NT2/D1 (cell line): ENCODE measurements around the gene USP12.
"Not testable (repeated sequence)": the region's sequence is repeated elsewhere in the genome, so short reads cannot be mapped to it uniquely, and the experiment has no call there.

Experiments used
- DNase-seq: peaks from one replicate; pipeline ENCODE4 v3.0.0-alpha.2; 2011; ENCODE audit warnings: low read depth, low spot score
- H3K27me3 ChIP-seq: 2 replicates; pipeline ENCODE4 v1.6.0; 2011; ENCODE audit warnings: mild to moderate bottlenecking; ENCODE audit not compliant: insufficient read length, insufficient read depth
- H3K36me3 ChIP-seq: 2 replicates; pipeline ENCODE4 v1.6.1; 2011; ENCODE audit warnings: mild to moderate bottlenecking, low read length, mixed read lengths; ENCODE audit not compliant: insufficient read depth, insufficient read length
- H3K4me1 ChIP-seq: 2 replicates; pipeline ENCODE4 v1.5.1; 2011; ENCODE audit not compliant: insufficient read depth, insufficient read length
- H3K4me3 ChIP-seq: 2 replicates; pipeline ENCODE4 v1.5.1; 2011; ENCODE audit warnings: low read depth; ENCODE audit not compliant: insufficient read length
- H3K9ac ChIP-seq: 2 replicates; pipeline ENCODE4 v1.6.0; 2011; ENCODE audit warnings: low read depth; ENCODE audit not compliant: insufficient read length
- H3K9me3 ChIP-seq: 2 replicates; pipeline ENCODE4 v1.5.1; 2011; ENCODE audit warnings: mild to moderate bottlenecking, low read length; ENCODE audit not compliant: insufficient read depth
- SUZ12 ChIP-seq: IDR thresholded peaks from 2 replicates; pipeline ENCODE4 v1.6.1; 2011; ENCODE audit not compliant: insufficient read length, insufficient read depth; ENCODE audit errors: extremely low read depth
- YY1 ChIP-seq: IDR thresholded peaks from 2 replicates; pipeline ENCODE4 v1.6.1; 2011; ENCODE audit not compliant: insufficient read length, insufficient read depth
- ZNF274 ChIP-seq: IDR thresholded peaks from 2 replicates; pipeline ENCODE4 v1.6.1; 2011; ENCODE audit warnings: mild to moderate bottlenecking, low read depth, low read length

Gene USP12

DNA sequence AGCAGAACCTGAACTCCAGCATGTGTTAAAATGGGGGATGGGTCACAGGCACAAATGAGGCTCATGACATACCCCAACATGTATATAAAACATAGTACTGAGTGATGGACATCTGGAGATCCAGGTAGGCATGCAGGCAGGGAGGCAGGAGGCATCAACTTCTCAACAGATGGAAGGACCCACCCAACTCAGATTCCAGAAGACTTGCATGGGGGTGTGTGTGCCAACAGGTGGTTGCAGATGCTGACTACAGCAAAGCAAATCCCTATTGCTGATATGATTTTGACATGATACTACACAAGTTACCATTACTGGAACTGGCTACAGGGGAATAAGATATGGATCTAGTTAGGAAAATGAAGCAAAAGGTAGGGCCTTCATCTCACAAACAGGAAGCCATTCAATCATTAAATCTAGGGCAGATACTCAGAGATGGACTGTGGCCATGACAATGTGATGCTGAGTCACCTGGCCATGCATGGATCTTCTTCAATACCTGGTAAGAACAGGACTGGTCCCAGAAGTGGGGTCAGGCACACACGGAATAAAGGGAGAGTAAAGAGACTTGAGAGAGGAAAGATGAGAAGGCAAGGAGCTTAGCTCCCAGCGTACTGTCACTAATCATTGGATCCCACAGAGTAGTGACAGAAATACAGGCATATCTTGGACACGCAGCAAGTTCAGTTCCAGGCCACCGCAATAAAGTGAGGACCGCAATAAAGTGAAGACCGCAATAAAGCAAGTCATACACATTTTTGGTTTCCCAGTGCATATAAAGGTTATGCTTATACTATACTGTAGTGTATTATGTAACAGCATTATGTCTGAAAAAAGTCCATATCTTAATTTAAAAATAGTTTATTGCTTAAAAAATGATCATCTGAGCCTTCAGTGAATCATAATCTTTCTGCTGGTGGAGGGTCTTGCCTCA is 91.3 kb downstream of the USP12 start:
- Histone ChIP-seq H3K4me1 (no peaks in the 10 kb centered on the region), H3K27me3 (no peaks in the 10 kb centered on the region), H3K9me3 (no peaks in the 10 kb centered on the region), H3K4me3 (no peak overlapping the region), H3K36me3 (peaks cover 12% of the 10 kb centered on the region), H3K9ac (no peak overlapping the region)
- no peak for DNase-seq
- TF ChIP-seq SUZ12: no peak
- no peak for TF ChIP-seq YY1
- no peak for TF ChIP-seq ZNF274

DNA sequence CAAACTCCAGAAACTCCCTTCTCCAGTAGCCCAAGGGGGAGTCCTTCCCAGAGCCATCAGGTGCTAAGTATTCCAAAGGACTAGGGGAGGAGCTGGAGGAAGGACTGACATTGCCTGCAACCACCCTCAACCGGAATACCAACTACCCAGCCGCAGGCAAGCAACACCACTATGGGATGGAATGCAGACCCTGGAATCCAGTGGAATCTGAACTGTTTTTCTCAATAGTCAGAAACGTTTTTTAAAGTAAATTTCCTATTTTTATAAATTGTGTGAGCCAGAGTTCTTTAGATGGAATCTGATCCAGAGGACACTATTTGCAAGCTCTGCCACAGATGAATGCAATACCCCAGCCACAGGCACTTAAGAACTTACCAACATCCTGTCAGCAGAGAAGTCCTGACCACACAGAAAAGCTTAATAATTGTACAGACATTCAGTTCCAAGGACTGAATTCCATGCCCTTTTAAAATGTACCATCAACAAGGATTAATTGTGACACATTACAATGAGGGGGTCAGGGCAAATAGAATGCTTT is 92.1 kb downstream of the USP12 start:
- no peak overlapping the region for H3K9ac ChIP-seq
- peak; percentile 20 for DNase-seq

DNA sequence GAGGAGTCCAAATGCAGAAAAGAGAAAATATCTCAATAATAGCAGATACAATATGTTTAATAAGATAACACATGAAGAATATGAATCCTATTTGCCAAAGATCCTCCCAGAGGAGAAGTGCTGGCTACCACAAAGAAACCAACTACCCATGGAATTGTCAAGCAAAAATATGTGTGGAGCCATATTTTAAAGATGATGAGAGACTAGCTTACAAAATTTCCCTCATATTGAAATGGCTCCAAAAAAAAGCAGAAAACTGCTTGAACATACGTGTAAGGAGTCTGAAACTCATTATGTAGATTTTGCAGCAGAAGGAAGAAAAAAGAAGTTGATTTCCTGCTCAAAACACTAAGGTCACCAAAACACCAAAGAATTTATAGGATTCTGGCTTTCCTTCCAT is 94.2 kb downstream of the USP12 start:
- Histone ChIP-seq H3K9ac (no peak overlapping the region), H3K36me3 (peaks cover 14% of the 10 kb centered on the region), H3K27me3 (no peaks in the 10 kb centered on the region), H3K9me3 (no peaks in the 10 kb centered on the region), H3K4me3 (no peak overlapping the region), H3K4me1 (no peaks in the 10 kb centered on the region)
- TF ChIP-seq ZNF274: no peak
- no peak for TF ChIP-seq YY1
- TF ChIP-seq SUZ12: no peak
- no peak for DNase-seq

More for the DNA sequence above, 92.1 kb downstream of the USP12 start:
- Histone ChIP-seq H3K9me3 (no peaks in the 10 kb centered on the region), H3K4me1 (no peaks in the 10 kb centered on the region), H3K27me3 (no peaks in the 10 kb centered on the region), H3K4me3 (no peak overlapping the region), H3K36me3 (peaks cover 17% of the 10 kb centered on the region)
- no peak for TF ChIP-seq YY1

DNA sequence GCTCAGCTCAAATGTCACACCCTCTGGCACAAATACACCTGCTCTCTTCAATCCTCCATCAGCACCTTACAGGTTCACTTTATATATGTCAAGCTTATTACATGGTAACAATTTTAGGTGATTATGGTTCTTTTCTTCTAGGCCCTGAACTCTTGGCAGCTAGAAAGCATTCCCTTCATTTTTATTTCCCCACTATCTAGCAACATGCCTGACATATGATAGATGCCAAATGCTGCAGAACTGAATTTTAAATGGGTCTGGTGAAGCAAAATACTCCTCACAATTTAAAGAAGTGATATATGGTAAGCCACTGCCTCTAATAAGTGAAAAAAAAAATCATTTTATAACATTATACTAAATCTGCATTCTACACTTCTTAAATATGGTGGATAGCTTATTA is 95.2 kb downstream of the USP12 start:
- Histone ChIP-seq H3K9me3 (no peaks in the 10 kb centered on the region), H3K9ac (no peak overlapping the region), H3K36me3 (peaks cover 13% of the 10 kb centered on the region), H3K27me3 (no peaks in the 10 kb centered on the region), H3K4me3 (no peak overlapping the region), H3K4me1 (no peaks in the 10 kb centered on the region)
- DNase-seq: no peak
- TF ChIP-seq YY1 (no peak), SUZ12 (no peak), ZNF274 (no peak)

DNA sequence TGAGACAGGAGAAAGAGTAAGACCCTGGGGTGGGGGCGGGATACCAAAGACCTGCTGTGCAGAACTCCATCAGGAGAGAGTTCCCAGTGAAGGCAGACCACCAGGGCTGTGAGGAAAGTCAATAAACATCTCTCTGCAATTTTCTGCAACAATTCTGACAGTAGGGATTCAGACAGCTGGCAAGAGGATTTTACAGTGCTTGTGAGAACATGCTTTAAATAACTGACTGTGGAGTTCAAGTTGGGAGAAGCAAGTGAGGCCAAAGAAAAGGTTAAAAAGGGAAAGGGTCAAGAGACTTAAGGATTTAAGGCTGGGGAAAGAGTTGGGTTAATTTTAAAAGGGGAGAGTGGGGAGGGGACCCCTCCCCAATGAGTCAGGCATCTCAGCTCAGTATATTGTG is 98.4 kb downstream of the USP12 start:
- Histone ChIP-seq H3K9ac (no peak overlapping the region), H3K4me3 (no peak overlapping the region), H3K27me3 (no peaks in the 10 kb centered on the region), H3K4me1 (no peaks in the 10 kb centered on the region), H3K9me3 (no peaks in the 10 kb centered on the region), H3K36me3 (peaks cover 16% of the 10 kb centered on the region)
- DNase-seq: no peak
- TF ChIP-seq SUZ12: no peak

DNA sequence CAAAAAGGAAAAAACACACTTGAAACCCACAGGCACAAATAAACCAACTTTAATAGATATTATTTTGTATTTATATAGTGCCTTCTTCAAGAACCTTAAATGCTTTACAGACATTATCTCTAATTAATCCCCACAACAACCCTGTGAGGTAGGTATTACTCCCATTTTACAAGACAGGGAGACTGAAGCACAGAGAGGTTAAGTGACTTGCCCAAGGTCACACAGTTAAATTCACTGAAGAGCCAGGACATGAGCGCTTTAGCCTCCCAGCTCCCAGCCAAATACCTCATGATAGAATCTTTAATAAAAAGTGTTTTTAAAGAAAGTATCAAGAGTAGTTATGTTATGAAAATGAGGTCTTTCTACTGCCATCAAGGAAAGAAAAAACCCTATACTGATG is 105.5 kb downstream of the USP12 start:
- H3K9me3 ChIP-seq, H3K36me3 ChIP-seq, H3K4me3 ChIP-seq, H3K4me1 ChIP-seq, H3K9ac ChIP-seq, H3K27me3 ChIP-seq, DNase-seq: not testable (repeated sequence)

DNA sequence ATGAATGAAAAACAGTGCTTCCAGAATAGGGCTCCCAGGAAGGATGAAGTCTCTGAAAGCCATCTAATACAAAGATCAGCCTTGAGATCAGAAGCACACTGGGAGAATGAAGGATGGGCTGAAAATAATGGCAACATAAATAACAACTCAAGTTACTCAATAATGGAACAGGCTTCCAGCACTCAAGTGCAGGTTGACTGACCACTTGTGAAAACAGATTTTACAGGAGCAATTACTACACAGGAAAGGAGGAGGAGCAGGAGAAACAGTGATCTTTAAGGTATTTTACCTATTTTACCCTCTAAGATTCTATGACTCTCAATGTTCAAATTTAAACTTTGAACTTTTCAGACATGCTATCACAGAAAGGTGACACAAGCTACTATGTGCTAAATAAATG is 106.0 kb downstream of the USP12 start:
- no peak for DNase-seq
- no peak for TF ChIP-seq YY1
- no peak for TF ChIP-seq ZNF274
- no peak for TF ChIP-seq SUZ12

More for the DNA sequence above, 106.0 kb downstream of the USP12 start:
- H3K9me3 ChIP-seq: no peaks in the 10 kb centered on the region
- no peak overlapping the region for H3K9ac ChIP-seq
- H3K4me1 ChIP-seq: no peaks in the 10 kb centered on the region
- no peaks in the 10 kb centered on the region for H3K27me3 ChIP-seq
- no peak overlapping the region for H3K4me3 ChIP-seq
- H3K36me3 ChIP-seq: peaks cover 5% of the 10 kb centered on the region
